NT2/D1 (cell line): ENCODE measurements around the gene UGT1A10.

Experiments
- DNase-seq: peaks from one replicate; pipeline ENCODE4 v3.0.0-alpha.2; 2011; ENCODE audit warnings: low read depth, low spot score
- H3K27me3 ChIP-seq: 2 replicates; pipeline ENCODE4 v1.6.0; 2011; ENCODE audit warnings: mild to moderate bottlenecking; ENCODE audit not compliant: insufficient read length, insufficient read depth
- H3K36me3 ChIP-seq: 2 replicates; pipeline ENCODE4 v1.6.1; 2011; ENCODE audit warnings: mild to moderate bottlenecking, low read length, mixed read lengths; ENCODE audit not compliant: insufficient read depth, insufficient read length
- H3K4me1 ChIP-seq: 2 replicates; pipeline ENCODE4 v1.5.1; 2011; ENCODE audit not compliant: insufficient read depth, insufficient read length
- H3K4me3 ChIP-seq: 2 replicates; pipeline ENCODE4 v1.5.1; 2011; ENCODE audit warnings: low read depth; ENCODE audit not compliant: insufficient read length
- H3K9ac ChIP-seq: 2 replicates; pipeline ENCODE4 v1.6.0; 2011; ENCODE audit warnings: low read depth; ENCODE audit not compliant: insufficient read length
- H3K9me3 ChIP-seq: 2 replicates; pipeline ENCODE4 v1.5.1; 2011; ENCODE audit warnings: mild to moderate bottlenecking, low read length; ENCODE audit not compliant: insufficient read depth
- SUZ12 ChIP-seq: IDR thresholded peaks from 2 replicates; pipeline ENCODE4 v1.6.1; 2011; ENCODE audit not compliant: insufficient read length, insufficient read depth; ENCODE audit errors: extremely low read depth
- YY1 ChIP-seq: IDR thresholded peaks from 2 replicates; pipeline ENCODE4 v1.6.1; 2011; ENCODE audit not compliant: insufficient read length, insufficient read depth
- ZNF274 ChIP-seq: IDR thresholded peaks from 2 replicates; pipeline ENCODE4 v1.6.1; 2011; ENCODE audit warnings: mild to moderate bottlenecking, low read depth, low read length

Gene UGT1A10

DNA sequence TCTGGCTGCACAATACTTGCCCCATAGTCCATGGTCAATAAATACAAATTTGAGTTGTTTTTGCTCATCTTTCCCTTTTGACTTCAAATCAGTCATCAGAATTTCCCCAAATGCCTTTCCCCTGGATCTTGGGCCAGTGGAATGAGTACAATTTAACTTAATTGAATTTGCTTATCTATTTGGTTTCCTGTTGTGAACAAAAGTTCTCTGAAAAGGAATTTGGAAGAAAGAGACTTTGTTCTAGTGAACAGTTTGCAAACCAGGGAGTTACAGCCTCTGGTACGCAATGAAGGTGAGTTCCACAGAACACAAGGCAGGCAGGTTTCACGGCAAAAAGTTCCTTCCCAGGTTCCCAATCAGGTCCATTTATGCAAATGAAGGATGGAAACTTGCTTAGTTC lies 122.6 kb downstream of the UGT1A10 start:
- no peak for TF ChIP-seq ZNF274
- no peak for TF ChIP-seq YY1
- TF ChIP-seq SUZ12: no peak
- H3K27me3 ChIP-seq: no peaks in the 10 kb centered on the region
- H3K4me3 ChIP-seq: no peak overlapping the region
- H3K9ac ChIP-seq: no peak overlapping the region
- no peak for DNase-seq
- H3K36me3 ChIP-seq: no peaks in the 10 kb centered on the region
- peaks cover 3% of the 10 kb centered on the region; the same call in 1 of the 2 replicates for H3K9me3 ChIP-seq
- no peaks in the 10 kb centered on the region for H3K4me1 ChIP-seq

DNA sequence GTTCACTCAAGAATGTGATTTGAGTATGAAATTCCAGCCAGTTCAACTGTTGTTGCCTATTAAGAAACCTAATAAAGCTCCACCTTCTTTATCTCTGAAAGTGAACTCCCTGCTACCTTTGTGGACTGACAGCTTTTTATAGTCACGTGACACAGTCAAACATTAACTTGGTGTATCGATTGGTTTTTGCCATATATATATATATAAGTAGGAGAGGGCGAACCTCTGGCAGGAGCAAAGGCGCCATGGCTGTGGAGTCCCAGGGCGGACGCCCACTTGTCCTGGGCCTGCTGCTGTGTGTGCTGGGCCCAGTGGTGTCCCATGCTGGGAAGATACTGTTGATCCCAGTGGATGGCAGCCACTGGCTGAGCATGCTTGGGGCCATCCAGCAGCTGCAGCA lies 123.8 kb downstream of the UGT1A10 start, which contains the start of gene UGT1A1:
UGT1A1 (plus strand) TSS at position 228 of the 400 bp plus-strand sequence; CDS start at position 246, 18 bp downstream.
- Histone ChIP-seq H3K27me3 (no peaks in the 10 kb centered on the region), H3K36me3 (no peaks in the 10 kb centered on the region), H3K4me1 (no peaks in the 10 kb centered on the region), H3K9ac (no peak within 1 kb of the TSS), H3K4me3 (no peak within 1 kb of the TSS), H3K9me3 (peaks cover 1% of the 10 kb centered on the region; the same call in 1 of the 2 replicates)
- TF ChIP-seq YY1 (no peak), ZNF274 (no peak), SUZ12 (no peak)
- DNase-seq: no peak

DNA sequence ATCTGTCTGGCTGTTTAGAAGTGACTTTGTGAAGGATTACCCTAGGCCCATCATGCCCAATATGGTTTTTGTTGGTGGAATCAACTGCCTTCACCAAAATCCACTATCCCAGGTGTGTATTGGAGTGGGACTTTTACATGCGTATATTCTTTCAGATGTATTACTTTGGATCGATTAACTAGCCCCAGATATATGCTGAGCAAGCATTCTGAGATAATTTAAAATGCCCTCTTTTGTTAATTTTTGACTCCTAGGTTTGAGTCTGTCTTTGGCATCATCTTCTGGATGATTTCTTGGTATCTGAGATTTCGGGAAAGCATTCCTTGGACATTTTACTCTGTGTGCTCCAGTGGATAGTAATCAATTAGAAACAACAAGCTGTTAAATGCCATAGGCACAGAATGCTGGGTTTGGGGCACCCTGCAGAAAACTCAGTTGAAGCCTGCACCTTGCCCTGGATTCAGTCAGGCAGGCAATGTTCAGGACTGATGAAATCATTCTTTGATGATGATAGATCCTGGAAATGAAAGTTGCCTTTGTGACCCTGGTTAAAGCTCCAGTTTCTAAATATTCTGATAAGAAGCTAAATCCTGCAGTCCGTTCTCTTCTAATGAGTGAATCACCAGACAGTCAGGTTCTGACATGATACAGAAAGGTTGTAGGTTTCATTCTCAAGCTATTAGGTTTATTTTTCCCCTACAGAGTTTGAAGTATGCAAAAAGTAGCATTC lies 125.0 kb downstream of the UGT1A10 start:
- Histone ChIP-seq H3K4me3 (no peak overlapping the region), H3K9me3 (no peaks in the 10 kb centered on the region), H3K4me1 (no peaks in the 10 kb centered on the region), H3K9ac (no peak overlapping the region), H3K27me3 (no peaks in the 10 kb centered on the region), H3K36me3 (no peaks in the 10 kb centered on the region)
- TF ChIP-seq SUZ12 (no peak), YY1 (no peak), ZNF274 (no peak)
- DNase-seq: no peak

DNA sequence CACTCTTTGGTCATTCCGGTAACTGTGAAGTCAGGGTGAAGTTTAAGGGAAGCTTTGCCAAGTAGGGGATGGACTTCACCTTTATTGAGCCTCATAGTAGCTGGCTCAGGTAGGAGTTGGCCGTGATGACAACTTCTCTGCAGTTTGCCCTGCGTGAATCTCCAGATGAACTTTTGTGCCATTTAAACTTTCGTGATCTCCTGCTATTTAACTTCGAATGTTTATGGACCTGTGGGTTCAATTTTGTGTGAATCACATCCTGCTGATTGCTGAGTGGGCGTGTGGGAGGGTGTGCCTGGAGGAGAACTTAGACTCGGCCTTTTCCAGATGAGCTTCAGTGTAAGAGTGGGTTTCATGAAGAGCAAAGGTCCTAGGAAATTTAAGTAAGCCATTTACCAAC lies 128.0 kb downstream of the UGT1A10 start:
- no peak for TF ChIP-seq ZNF274
- no peak for TF ChIP-seq YY1
- no peak for TF ChIP-seq SUZ12
- Histone ChIP-seq H3K9me3 (no peaks in the 10 kb centered on the region), H3K9ac (no peak overlapping the region), H3K36me3 (no peaks in the 10 kb centered on the region), H3K27me3 (no peaks in the 10 kb centered on the region), H3K4me3 (no peak overlapping the region), H3K4me1 (no peaks in the 10 kb centered on the region)
- DNase-seq: no peak

DNA sequence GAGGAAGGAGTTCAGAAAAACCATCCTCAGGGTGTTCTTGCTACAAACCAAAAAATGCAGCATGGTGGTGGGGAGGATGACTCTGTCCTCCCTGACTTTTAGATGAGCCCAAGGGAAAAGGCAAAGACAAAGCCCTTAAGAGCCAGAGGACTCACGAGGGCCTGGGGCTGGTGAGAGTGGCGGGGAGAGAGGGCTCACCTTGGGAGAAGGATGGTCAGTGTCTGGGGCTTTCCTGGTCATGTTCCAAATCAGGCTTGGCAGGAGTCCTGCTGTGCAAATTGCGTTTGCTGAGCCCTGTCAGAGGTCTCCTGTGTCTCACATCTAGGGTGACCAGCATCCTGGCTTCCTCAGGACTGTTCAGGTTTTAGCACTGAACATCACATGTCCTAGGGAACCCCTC lies 128.5 kb downstream of the UGT1A10 start:
- TF ChIP-seq ZNF274 (no peak), YY1 (no peak), SUZ12 (no peak)
- Histone ChIP-seq H3K4me1 (no peaks in the 10 kb centered on the region), H3K4me3 (no peak overlapping the region), H3K9me3 (no peaks in the 10 kb centered on the region), H3K36me3 (no peaks in the 10 kb centered on the region), H3K27me3 (no peaks in the 10 kb centered on the region), H3K9ac (no peak overlapping the region)
- DNase-seq: no peak

DNA sequence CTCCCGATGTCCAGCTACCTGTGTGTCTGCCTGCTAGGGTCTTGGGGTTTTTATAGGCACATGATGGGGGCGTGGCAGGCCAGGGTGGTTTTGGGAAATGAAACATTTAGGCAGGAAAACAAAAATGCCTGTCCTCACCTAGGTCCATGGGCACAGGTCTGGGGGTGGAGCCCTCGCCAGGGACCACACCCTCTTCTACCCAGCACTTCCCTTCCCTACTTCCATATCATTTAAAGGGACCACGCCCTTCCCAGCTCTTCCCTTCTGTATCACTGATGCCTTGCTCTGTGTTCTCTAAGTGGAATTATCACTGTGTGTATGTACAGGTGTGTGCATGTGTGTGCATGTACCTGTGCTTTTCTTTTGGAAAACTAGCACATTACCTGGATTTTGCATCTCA lies 130.2 kb downstream of the UGT1A10 start:
- Histone ChIP-seq H3K4me1 (no peaks in the 10 kb centered on the region), H3K27me3 (no peaks in the 10 kb centered on the region), H3K4me3 (no peak overlapping the region), H3K9me3 (no peaks in the 10 kb centered on the region), H3K9ac (no peak overlapping the region), H3K36me3 (no peaks in the 10 kb centered on the region)
- no peak for DNase-seq
- TF ChIP-seq SUZ12: no peak
- no peak for TF ChIP-seq YY1
- no peak for TF ChIP-seq ZNF274

DNA sequence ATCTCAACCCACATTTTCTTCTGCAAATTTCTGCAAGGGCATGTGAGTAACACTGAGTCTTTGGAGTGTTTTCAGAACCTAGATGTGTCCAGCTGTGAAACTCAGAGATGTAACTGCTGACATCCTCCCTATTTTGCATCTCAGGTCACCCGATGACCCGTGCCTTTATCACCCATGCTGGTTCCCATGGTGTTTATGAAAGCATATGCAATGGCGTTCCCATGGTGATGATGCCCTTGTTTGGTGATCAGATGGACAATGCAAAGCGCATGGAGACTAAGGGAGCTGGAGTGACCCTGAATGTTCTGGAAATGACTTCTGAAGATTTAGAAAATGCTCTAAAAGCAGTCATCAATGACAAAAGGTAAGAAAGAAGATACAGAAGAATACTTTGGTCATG lies 131.8 kb downstream of the UGT1A10 start:
- Histone ChIP-seq H3K9ac (no peak overlapping the region), H3K4me1 (no peaks in the 10 kb centered on the region), H3K9me3 (no peaks in the 10 kb centered on the region), H3K36me3 (no peaks in the 10 kb centered on the region), H3K27me3 (no peaks in the 10 kb centered on the region), H3K4me3 (no peak overlapping the region)
- peak; percentile 13 for DNase-seq
- no peak for TF ChIP-seq ZNF274
- no peak for TF ChIP-seq SUZ12
- no peak for TF ChIP-seq YY1
